Neural progenitor cell (in vitro differentiated cells): ENCODE data around the gene GRK1.

ENCODE experiments used
- EZH2 ChIP-seq: fragments of 200-600 bp; sonication (generic); IDR thresholded peaks from 2 replicates; pipeline ENCODE4 v1.6.1; 2017; ENCODE audit warnings: antibody characterized with exemption, mild to moderate bottlenecking, moderate library complexity
- TF ChIP-seq, protein P1 (sequence below): fragments of 200-600 bp; sonication (generic); IDR thresholded peaks from 2 replicates; pipeline ENCODE4 v1.5.1; 2017; ENCODE audit warnings: antibody characterized with exemption, mild to moderate bottlenecking

DNA sequence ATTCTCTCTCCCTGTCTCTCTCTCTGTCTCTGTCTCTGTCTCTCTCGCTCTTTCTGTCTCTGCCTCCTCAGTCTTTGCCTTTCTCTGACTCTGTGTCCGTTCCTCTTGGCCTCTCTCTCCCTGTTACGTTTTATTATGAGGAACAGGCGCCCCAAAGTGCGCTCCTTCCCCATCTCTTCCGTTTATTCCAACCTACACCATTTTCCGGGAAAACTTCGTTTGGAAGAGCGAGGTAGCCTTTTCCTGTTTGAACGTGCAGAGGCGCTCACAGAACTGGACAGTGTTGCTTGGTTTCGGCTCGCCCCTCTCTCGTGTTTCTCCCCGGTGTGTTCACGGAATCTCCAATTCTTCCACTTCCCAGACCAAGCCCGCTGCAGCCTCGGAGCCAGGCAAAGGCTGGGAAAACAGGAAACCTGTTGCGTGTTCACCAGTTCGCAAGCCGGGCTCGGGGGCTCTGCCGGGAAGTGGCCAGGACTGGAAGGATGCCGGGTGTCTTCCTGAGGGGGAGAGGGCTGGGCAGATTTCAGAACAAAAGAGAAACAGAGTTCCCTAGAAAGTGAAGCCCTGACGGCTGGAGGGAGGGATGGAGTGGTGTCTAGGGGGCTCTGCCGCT, 92.6 kb downstream of the GRK1 start:
- TF ChIP-seq, protein P1, sequence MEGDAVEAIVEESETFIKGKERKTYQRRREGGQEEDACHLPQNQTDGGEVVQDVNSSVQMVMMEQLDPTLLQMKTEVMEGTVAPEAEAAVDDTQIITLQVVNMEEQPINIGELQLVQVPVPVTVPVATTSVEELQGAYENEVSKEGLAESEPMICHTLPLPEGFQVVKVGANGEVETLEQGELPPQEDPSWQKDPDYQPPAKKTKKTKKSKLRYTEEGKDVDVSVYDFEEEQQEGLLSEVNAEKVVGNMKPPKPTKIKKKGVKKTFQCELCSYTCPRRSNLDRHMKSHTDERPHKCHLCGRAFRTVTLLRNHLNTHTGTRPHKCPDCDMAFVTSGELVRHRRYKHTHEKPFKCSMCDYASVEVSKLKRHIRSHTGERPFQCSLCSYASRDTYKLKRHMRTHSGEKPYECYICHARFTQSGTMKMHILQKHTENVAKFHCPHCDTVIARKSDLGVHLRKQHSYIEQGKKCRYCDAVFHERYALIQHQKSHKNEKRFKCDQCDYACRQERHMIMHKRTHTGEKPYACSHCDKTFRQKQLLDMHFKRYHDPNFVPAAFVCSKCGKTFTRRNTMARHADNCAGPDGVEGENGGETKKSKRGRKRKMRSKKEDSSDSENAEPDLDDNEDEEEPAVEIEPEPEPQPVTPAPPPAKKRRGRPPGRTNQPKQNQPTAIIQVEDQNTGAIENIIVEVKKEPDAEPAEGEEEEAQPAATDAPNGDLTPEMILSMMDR, result no peak
- no peak for TF ChIP-seq EZH2
